ENCODE results near the gene KIAA0319L.

The KIAA0319L gene

DNA sequence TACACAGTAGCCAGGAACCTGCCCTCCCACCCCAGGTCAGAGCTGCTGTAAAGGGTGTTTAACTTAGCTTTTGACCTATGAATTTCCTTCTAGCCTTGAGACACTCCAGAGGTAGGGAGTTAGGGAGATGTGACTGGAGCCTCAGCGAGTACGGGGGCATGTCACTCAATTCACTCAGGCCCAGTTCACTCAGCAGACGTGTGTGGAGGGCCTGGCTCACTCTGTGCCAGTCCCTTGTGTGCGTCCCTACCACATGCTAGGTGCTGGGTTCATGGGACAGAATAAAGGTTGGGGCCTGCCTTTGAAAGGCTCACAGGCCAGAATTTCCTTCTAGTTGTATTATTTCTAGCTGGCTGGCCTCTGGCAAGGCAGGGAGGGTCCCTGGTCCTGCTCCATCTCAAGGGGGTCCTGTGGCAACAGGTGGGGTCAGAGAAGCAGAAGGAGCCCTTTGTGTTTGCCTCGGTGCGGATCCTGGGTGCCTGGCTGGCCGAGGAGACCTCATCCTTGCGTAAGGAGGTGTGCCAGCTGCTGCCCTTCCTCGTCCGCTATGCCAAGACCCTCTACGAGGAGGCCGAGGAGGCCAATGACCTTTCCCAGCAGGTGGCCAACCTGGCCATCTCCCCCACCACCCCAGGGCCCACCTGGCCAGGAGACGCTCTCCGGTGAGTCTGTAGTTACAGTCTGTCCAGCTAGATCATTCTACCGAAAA is 4.9 kb upstream of the KIAA0319L start:
- no peak for DNase-seq (ENCODE audit: low spot score)

DNA sequence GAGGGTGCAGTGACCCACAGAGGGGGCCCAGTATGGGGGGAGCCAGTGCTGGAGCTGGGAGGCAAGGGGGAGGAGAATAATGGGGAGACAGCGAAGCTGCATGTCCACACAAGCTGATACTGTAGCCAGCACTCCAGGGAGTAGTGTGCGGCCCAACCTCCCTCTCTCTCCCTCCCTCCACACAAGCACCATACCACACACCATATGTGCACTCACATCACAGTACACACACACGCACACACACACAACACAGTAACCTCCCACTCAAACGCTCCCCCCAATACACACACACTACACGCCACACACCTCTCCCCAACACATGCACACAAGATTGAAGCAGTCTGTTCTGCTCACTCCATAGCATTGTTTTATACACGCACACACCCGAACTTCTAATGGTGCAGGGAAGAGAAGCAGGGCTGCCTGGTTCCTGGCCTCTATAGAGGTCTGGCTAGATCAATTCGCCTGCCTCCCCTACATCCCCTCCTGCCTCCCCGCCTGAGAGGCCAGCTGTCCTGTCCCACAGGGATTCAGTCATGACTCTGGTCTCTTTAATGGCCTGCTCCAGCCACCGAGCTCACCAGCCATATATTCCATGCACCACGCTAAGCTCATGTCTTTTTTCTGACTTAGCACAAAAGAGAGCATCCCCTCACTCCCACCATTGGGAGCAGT is 4.2 kb upstream of the KIAA0319L start:
- DNase-seq (ENCODE audit: low spot score): no peak

DNA sequence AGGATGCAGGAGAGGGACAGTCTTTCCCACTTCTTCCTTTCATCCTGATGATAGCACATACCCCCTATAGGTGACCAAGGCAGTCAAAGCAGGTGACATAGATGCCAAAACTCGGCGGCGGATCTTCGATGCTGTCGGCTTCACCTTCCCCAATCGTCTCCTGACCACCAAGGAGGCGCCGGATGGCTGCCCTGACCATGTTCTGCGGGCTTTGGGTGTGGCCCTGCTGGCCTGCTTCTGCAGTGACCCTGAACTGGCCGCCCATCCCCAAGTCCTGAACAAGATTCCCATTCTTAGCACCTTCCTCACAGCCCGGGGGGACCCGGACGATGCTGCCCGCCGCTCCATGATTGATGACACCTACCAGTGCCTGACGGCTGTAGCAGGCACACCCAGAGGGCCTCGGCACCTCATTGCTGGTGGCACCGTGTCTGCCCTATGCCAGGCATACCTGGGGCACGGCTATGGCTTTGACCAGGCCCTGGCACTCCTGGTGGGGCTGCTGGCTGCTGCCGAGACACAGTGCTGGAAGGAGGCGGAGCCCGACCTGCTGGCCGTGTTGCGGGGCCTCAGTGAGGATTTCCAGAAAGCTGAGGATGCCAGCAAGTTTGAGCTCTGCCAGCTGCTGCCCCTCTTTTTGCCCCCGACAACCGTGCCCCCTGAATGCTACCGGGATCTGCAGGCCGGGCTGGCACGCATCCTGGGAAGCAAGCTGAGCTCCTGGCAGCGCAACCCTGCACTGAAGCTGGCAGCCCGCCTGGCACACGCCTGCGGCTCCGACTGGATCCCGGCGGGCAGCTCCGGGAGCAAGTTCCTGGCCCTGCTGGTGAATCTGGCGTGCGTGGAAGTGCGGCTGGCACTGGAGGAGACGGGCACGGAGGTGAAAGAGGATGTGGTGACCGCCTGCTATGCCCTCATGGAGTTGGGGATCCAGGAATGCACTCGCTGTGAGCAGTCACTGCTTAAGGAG is 3.3 kb upstream of the KIAA0319L start:
- DNase-seq (ENCODE audit: low spot score): peak; percentile 84

DNA sequence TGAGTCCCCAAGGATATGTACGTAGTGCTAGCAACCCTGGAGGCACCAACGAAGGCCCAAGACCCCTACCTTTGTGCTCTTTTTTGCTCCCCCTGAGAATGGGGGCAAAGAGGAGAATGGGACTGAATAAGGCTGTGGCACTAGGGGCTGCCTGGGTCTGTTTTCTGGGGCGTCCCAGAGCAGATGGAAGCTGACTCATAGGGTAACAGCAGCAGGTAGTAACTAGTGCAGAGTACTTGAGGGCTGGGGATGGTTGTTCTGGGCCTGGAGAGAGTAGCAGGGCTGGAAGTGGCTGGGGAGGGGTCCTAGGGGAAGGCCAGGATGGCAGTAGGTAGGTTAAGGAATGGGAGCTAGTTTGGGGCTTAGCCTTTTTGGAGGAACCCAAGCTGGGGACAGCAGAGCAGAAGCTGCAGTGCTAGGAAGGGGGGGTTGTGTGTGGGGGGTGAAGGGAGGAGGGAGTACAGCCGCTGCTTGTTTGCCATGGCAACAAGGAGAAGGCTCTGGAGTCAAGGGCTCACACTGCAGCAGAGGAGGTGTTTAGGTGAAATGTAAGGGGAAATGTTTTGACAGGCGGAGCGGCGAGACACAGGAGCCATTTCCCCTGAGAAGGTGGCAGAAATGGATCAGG is 2.2 kb upstream of the KIAA0319L start:
- DNase-seq (ENCODE audit: low spot score): no peak

DNA sequence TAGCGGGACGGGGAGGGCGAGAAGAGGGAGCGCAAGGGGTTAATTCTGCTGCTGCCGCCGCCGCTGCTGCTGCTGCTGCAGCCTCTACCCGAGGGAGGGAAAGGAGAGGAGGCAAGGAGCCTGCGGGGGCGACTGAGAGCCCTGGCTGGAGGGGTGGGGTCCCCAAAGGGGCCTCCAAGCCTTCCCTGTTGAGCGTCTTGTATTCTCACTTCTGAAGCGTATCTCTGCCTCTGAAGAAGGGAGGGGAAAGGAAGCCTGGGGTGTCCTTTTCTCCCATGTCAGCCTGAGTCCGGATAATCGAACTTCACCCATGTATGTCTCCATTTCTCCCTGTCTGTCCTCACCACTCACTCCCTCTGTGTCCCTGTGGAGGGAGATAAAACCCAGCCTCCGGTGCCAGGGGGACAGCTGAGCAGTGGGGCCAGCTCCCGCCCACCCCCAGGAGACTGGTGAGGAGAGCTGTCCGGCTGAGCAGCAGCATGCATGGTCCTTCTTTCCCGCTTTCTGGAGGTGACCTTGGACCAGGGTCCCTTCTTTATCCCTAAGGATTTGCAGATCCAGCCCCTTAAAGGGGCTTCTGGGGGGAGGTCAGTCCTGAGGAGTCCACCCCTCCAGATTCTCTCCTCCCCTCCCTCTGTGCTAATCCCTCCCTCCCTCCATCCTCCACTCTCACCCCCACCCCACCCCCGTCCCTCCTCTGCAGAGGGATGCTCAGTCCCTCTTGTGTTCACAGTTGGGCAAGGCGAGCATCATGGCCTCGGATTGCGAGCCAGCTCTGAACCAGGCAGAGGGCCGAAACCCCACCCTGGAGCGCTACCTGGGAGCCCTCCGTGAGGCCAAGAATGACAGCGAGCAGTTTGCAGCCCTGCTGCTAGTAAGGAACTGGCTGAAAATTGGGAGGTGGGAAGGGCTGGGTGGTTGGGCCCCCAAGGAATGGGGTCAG is 1.4 kb upstream of the KIAA0319L start:
- no peak for DNase-seq (ENCODE audit: low spot score)

DNA sequence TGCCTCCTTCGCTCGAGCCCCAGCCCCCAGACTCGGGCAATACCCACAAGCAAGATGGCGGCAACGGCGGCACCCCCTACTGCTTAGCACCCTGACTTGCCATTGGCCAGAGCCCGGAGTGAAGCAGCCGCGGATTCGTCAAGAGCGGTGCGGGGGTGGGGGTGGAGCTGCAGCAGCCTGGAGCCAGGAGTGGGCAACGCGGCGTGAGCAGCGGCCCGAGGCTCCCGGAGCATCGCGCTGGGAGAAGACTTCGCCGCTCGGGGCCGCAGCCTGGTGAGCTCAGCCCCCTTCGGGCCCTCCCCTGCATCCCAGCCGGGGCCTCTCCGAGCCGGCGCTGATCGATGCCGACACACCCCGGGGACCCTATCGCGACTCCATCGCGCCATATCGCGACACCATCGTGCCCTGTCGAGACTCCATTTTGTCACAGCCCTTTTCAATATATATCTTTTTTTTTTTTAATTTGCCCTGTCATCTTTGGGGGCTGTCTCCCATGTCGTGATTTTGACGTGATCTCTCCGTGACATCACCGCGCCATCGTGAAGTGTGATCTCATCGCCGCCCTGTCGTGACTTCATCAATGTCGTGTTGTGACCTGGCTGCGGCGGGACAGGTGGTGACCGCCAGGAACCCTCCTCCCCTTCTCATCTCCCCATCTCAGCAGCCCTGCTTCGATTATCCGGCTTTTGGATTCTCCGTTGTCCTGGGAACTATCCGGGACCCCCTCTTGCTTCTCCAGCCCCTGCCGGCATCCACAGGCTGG is 589 bp upstream of the KIAA0319L start, which contains the start of gene NCDN:
TSS of gene NCDN (plus strand) at position 189 of the 763 bp plus-strand sequence. CDS start at position 581, 392 bp downstream.
- peak; percentile 96 for DNase-seq (ENCODE audit: low spot score)

DNA sequence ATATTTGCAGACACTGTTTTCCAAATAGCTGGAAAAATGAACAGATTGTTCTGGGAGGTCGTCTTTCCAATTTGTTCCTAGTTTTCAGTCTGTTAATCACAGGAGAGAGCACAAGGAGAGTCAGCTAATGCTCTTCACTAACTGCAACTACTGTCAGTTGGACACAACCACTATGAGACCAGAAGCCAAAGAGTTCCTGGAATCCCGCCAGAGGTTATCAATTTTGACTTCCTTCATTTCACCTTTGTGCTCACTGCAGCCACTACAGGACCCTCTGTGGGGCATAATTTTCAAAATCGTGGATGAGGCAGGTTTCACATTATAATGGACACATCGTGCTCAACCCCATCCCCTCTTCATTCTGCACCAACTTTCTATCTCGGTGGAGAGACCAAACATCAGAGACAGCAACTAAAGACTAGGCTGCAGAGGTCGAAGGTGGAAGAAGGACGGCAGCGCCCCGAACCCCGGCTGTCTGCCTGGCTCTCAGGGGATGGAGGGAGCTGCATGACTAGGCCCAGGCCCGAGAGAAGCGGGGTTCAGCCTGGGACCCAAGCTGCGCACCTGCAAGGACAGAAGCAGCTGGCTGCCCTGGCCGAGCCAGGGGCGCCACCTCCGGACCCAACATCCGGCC is 602 bp downstream of the KIAA0319L start:
- no peak for DNase-seq (ENCODE audit: low spot score)

DNA sequence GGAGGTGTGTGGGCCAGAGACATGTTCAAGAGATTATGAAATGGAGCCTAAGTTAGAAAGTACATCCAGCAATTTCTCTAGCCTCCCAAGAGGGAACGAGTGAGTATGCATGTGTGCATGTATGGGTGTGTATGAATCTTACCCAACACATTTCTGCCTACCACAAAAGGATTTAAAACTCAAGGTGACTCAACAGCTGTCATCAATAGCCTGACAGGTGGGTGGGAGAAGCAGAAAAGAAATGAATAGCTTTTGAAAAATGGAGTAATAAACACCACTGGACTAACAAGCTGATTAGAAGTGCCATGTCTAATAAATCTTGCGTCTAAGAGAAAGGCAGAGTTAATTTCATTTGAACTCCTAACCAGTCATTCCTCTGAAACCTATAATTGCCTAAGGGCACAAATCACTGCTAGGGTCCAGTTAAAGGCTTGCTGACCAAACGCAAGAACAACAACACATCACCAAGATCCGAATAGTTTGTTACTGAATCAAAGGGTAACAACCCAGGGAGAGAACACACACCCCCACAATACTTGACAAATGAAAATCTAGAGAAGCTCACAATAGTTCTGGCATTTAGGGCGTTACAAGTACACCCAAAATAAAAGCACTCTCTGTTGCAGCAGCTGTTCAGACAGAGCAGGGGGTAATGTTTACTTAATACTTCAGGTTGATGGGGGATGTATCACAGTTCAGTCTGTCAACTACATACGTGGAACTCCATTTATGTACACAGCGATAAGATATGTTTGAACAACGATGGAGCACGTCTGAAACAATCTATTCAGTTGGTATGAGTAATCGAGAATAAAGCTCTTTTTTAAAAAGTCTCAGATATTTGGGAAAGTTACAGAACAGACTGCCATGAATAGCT is 1.4 kb downstream of the KIAA0319L start:
- DNase-seq (ENCODE audit: low spot score): no peak

DNA sequence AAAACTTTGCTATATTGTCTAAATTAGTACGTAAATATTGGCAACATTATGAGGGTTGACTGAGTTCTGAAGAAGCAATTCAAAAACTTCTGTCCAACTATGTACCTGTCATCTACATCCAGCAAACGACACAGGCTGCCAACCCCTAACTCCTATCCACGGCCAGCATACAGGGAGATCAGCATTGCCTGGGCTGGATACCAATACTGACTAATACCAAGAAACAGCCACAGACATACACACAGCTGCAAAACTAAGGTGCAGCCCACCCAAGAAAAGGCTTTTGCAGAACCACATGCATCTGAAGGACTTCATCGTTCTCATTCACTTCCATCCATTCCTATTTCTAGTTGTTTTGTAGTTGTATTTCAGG is 2.0 kb downstream of the KIAA0319L start:
- no peak for DNase-seq (ENCODE audit: low spot score)

DNA sequence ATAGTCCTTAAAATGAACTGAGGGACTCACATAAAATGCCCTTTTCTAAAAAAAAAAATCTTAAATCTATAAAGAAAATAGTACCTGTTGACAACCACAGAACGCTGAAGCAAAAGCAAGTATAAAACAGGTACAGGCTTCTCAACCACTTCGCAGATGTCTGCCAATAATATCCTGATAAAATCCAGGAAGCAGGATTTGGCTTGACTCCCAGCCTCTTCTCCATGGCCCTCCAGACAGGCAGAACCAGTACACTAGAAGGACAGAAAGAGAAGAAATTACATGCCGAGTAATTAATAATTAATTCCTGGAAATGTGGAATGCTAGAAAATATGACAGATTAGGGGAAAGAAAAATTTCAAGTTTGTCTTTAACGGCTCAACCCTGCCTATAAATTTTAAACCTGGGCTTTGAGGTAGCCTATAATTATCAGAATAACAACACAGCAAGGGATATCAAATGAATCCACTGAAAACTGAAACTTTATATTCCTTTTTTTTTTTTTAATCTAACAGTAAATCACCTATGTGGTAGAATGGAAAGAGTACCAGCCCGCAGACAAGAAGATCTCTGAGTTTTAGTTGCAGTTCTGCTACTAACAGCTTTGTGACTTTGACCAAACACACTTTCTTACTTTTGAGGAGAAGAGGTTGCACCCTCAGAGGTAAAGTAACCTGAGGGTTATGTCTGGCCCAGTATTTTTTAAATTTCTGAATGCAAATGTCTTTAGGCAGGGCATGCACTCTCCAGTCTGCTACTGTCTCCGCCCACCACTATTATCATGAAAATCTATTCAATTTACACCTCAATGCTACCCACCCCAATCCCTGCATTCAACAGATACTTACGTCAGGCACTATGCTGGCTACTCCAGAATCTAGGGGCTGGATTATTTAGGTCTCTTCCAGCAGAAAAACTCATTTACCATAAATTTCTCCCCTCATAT is 2.7 kb downstream of the KIAA0319L start:
- no peak for DNase-seq (ENCODE audit: low spot score)

DNA sequence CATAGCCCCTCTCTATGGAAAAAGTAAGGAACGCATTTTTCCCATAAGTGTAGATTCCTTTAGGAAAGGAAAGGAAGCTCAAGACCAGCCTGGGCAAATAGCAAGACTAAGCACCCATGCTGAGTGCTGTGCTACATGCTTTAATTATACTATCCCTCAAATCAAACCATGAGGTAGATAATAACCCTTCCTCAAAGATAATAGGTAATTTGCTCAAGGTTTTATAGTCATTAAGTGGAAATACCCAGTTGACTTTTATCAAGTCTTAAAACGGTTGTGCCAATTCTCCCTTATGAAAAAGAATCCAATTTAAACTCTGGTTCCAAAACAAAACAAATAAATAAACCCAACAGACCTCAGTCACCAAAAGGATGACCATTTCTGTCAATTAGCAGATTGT is 3.4 kb downstream of the KIAA0319L start:
- DNase-seq (ENCODE audit: low spot score): no peak

DNA sequence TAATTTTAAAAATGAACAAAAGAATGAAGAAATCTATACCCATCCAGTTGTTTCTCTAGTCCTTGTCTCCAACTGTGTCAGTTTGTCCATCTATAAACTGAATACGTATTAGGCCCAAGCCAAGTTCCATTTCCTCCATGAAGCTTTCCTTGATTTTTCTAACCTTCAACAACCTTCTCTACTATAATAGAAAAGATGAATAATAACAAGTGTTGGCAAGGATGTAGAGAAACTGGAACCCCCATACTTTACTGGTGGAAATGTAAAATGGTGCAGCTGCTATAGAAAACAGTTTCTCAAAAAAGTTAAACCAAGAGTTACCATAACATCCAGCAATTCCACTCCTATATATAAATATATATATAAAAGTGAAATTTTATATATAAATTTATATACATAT is 10.6 kb downstream of the KIAA0319L start:
- DNase-seq (ENCODE audit: low spot score): no peak

DNA sequence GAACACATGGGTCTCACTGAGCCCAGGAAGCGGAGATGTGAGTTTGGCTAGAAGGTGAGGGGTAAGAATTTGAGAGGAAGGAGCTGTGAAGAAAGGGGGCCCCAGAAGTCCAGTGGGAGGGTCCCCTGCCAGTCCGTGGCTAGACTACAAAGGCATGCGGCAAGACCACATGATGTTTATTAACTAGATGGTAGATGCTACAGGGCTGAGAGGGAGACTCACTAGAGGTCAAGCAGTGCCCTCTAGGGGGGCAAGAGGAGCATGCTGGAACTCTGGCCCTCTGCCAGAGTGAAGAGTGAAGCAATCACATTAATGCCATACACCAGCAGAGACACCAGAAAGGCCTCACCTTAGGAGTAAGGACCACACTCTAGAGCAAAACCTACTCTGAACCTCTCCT is 12.2 kb downstream of the KIAA0319L start:
- peak; percentile 79 for DNase-seq (ENCODE audit: low spot score)

DNA sequence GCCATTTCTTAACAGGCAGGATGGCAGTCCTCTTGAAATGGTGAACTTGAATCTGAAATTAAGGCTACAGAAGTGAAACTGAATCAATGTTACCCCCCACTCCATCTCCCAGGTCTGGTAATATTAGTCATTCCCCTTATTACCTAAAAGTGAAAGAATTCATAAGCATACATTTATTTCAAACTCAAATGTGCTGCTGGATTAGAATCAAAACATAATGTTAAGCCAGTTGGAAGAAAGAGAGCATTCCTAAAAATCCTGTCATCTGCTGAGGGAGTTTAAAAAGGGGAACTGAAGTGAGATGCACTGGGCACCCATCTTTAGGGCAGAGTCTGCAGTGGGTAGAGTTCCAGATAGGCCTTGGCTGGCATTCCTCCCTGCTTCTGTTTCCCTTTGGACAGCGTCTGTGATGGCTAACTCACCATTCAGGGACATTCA is 17.4 kb downstream of the KIAA0319L start:
- DNase-seq (ENCODE audit: low spot score): no peak

DNA sequence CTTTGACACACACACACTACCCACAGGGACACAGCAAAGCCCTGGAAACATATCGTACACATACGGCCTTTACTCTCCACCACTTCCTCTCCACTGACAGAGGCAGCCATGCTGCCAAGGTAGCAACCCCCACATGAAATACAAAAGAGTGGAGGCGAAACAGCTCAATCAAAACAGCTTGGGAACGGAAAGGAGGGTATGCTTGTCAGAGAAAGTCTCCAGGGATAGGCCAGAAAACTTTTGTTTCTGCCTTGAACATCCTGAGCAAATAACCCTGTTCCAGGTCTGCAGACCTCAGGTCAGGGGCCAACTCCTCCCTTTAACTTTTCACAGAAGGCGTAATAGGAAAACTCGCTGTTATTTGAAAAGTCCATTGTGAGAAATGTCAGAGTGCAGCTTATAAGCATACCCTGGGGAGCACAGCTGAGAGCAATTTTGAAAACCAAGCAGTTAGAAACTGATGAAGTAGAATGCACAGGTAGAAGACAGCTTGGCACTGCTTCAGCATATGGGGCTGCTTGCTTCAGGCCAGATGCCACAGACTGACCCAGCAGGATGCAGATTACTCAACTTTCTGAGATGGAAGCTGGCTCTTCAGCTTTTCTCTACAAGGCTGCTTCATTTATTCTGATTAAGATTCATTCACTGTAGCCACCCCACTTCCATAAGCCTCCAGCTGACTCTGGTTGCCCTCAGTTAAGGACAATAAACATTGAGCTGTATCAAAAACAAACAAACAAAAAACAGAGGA is 18.0 kb downstream of the KIAA0319L start:
- DNase-seq (ENCODE audit: low spot score): no peak

DNA sequence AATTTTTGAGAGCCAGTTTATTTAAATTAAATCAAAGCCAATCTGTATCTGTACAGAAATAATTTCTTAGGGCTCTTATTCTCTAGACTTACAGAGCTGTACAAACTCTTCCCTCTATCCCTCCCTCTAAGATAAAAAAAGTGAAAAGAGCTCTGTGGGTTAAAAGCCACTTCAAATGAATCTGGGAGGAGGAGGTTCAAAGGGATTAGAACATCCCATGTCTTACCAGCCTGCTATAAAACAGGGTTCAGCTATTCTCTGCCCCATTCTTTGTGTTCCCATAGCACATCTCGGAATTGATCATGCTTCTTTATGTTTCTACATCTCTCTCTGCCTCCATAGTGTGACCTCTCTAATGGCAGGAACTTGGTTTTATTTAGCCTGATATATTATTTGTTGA is 19.4 kb downstream of the KIAA0319L start:
- no peak for DNase-seq (ENCODE audit: low spot score)
